Activated naive CD4-positive, alpha-beta T cell treated with Interleukin-2 at 50 U/mL for 16 hours (primary cell): ENCODE data around the gene ZFAND6.

Experiments
- DNase-seq: peaks from one replicate; pipeline ENCODE4 v3.0.0-alpha.2; 2020

ZFAND6 gene

GRCh38 chr15:80052597-80053304, 6.7 kb upstream of the ZFAND6 start:
- no peak for DNase-seq

DNA sequence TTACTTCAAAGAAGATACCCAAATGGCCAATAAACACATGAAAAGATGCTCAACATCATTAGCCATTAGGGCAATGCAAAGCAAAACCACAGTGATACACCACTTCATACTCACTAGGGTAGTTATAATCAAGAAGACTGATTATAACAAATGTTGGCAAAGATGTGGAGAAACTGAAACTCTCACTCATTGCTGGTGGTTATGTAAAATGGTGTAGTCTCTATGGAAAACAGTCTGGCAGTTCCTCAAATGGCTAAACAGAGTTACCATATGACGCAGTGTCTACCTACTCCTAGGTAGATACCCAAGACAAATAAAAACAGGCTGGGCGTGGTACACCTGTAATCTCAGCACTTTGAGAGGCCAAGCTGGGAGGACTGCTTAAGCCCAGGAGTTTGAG, 3.5 kb upstream of the ZFAND6 start:
- no peak for DNase-seq

DNA sequence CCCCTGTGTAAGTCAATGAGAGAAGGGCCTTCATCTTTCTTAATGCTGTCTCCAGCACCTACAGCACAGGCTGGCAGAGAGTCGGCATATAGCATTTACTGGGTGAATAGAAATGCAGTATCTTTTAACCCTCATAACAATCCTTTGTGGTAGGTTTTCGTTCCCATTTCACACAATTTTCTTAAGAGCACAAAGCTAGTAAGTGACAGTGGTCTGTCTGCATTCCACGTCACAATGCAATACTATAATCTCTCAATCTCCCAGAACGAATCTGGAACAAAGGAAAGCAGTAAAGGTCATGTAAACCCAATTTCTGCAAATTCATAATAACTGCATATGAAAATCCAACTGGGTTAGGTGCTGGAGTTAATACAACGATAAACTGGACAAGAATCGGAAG, 1.4 kb upstream of the ZFAND6 start:
- DNase-seq: no peak

DNA sequence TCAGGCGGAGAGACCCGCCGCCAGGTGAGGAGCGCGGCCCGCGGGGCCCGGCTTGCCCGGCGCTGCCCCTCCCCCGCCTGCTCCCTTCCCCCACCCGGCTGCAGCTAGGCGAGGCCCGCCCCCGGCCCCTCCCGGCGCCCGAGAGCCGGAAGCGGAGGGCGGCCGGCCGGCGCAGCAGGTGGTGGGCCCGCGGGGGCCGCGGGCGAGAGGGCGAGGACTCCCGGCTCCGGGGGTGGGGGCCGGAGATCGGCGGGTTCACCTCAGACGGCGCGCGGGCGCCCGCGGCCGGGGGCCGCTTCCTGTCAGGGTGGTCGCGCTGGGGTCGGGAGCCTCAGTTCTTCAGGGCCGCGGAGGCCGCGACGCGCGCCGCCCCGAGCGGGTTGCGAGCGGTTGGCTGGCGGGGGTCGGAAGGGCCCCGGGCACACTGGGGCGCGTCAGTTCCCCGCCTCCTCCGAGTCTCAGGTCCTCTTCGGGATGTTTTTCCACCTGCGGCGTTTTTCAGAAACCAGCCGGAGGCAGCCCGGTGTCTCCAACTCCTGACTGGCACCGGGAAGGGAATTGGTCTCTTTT, 395 bp downstream of the ZFAND6 start:
- peak; percentile 58 for DNase-seq

DNA sequence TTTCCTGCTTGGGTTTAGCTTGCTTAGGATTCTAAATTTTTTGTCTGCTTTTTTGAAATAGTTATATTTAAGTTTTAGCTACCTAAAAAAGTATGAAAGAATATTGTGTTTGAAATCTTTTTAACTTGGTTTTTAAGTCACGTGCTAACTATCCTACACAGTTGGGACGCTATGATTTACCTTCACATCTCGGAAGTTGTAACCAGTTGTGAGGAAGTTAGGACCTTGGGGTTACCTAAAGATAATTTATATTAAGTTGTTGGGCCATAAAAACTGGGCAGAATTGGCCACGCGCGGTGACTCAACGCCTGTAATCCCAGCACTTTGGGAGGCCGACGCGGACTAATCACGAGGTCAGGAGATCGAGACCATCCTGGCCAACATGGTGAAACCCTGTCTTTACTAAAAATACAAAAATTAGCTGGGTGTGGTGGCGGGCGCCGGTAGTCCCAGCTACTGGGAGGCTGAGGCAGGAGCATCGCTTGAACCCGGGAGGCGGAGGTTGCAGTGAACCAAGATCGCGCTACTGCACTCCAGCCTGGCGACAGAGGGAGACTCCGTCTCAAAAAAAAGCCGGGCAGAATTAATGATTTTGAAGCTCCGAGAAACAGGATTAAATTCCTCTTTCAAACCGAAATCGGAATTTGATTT, 1.0 kb downstream of the ZFAND6 start:
- peak; percentile 28 for DNase-seq

GRCh38 chr15:80061582-80061981, 2.1 kb downstream of the ZFAND6 start:
- DNase-seq: no peak

- no peak for DNase-seq
Measured at GRCh38 chr15:80066912-80067311, 7.4 kb downstream of the ZFAND6 start.

DNA sequence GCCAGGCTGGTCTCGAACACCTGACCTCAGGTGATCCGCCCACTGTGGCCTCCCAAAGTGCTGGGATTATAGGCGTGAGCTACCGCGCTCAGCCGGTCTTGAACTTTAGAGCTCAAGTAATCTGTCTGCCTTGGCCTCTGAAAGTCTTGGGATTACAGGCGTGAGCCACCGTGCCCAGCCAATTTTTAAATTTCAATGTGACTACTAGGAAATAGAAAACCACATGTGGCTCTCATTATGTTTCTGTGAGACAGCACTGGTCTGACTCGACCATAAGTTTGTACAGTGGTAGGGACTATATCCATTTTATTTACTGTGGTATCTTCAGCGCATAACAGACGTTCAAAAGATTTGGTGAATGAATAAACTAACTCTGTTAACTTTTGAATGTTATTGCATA, 9.1 kb downstream of the ZFAND6 start:
- no peak for DNase-seq

GRCh38 chr15:80070840-80071239, 11.4 kb downstream of the ZFAND6 start:
- no peak for DNase-seq

GRCh38 chr15:80071652-80072051, 12.2 kb downstream of the ZFAND6 start:
- DNase-seq: no peak

DNA sequence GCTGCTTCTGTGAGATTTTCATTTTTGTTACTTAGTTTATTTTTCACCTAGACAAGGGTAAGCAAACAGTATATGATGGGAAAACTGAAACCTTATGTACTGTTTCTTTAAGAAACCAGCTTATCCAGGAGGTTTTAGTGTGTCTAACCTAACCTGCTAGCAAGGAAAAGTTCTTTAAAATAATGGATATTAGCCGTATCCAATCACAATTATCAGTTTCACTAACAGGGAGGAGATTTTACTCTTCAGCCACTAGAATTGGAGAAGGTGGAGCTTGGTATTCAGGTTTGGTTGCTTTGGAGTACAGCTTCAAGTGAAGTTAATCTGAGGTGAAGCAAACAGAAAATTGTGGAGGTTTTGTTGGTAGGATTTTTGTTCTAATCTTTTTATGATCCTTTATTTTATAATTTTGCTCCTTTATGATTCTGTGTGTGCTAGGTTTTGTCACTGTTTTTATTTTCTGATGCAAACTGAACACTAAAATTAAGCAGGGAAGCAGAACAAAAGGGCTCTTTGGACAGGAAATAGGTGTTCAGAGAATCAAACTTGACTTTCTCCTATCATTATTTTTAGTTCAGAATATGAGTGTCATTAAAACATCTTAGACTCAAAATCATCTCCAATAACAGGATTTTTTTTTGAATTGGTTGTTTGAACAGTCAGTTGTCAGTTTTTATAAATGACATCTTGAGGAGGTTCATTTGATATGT, 13.0 kb downstream of the ZFAND6 start:
- no peak for DNase-seq

DNA sequence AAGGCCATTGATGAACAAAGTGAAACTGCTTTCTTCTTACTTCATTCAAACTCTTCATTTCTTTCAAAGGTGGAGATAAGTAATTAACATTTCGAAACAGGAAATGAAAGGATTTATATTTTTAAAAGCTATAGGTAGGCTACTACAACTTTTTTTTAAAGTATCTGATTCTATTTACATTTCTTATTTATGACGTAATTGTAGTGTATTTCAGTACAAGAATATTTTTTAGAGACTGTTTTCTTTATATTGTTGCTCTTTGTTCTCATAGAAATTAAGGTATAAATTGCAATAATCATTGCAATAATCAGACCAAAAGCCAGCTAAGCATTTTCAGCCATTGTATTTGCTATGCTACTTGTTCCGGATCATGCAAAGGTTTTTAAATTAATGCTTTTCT, 13.7 kb downstream of the ZFAND6 start:
- DNase-seq: no peak

DNA sequence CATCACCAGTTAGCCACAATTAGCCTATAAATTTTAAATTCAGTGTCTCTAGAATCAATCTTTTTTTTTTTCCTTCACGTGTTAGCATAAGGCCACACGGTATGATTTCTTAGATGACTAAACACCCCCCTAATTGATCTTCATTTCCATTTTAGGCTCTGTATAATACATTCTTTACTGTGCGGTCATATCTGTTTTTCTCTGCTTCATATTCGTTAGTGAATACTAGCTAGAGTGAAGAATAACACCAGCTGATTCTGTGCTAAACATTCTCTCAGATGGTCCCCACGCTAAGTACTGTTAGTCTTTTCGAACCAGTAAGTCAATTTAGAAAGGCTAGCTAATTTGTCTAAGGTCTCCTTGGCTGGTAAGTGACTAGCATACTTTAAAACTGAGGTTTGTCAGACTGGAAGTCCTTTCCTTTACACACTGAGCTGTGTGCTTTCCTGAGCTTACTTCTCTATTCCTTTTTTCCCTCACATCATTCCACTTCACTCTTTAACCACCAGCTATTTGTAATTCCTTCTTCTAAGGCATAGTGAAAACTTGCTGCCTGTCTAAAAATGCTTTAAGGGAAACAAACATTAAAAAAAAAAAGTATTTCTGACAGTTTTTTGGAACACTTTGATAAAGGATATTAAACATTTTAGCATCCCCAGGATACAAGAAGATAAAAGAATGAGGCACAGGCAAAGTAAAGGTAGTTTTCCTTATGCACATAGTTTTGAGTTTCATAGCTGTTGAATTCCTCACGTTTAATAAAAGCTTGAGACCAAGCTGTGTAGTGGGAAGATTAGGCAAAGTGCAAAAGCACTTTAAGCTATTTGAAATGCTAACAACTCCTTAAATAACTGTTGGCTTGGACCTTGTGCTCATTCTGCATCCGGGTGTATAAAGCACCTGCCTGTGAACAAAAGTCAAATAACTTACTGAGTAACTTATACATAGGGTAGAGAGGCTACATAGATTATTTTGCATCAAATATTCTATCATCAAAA, 17.1 kb downstream of the ZFAND6 start:
- no peak for DNase-seq

DNA sequence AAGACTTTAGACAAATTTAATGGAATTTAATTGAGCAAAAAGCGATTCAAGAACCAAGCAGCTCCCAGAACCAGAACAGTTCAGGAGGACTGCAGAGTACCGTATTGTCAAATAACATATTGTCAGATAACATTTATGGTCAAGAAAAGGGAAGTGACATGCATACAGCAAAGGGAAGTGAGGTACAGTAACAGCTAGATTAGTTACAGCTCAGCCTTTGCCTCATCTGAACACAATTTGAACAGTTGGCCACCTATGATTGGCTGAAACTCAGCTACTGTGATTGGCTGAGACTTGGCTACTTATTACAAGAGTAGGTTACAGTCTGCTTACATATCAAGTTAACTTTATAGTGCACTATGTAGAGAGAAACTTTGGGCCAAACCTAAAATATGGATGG, 21.9 kb downstream of the ZFAND6 start:
- DNase-seq: no peak

DNA sequence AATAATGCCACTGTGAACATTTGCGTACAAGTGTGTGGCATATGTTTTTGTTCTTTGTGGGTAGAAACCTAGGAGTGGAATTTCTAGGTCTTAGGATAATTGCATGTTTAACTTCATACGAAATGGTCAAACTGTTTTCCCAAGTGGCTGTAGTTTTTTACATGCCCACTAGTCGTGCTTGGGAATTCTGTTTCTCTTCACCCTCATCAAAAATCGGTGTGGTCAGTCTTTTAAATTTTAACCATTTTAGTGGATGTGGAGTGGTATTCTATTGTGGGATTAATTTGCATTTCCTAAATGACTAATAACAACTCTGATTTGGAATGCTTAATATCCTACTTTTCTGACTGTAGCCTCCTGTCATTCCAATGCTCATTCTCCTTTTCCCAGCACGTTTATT, 27.6 kb downstream of the ZFAND6 start:
- no peak for DNase-seq

DNA sequence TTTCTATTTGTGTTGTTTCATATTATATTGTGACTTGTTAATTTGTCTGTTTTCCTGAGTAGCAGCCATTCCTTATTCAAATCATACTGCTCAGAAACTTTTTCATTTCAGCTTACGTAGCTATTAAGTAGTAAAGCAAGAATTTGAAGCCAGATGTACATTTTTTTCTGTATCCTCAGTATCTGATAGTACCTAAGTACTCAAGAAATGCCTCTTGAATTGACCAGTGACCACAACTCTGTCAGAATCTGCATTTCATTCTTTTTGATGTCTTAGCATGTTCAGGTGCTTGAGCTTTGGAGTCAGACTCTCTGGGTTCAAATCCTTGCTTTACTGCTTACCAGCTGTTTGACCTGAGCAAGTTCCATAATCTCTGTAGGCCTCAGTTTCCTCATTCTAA, 30.6 kb downstream of the ZFAND6 start:
- no peak for DNase-seq

DNA sequence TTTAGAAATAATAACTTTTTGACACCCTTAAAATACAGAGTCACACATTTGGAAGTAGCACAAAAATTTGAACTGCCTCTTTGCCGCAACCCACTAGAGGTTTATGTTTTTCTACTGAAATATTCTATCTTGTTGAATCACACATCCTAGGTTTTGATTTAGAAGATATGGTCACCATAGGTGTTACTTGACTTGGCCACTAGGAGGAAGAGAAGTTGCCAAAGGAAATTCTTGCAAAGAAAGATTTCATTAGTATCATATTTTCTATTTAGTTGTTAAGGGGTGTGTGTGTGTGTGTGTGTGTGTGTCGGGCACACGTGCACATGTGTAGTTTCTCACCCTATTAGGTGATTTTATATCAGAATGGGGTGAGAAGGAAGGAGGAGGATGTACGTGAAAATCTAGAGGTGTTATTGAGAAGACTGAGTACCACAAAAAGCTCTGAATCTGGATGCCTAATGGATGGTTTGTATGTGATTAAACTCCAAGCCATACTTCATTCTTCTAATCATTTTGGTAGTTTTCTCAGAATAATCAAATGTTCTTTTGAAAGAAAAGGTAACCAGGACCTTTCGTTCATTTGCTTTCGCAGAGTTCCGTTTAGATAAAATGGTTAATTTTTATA, 31.5 kb downstream of the ZFAND6 start:
- no peak for DNase-seq

- no peak for DNase-seq
Measured at GRCh38 chr15:80093854-80094418, 34.5 kb downstream of the ZFAND6 start.

DNA sequence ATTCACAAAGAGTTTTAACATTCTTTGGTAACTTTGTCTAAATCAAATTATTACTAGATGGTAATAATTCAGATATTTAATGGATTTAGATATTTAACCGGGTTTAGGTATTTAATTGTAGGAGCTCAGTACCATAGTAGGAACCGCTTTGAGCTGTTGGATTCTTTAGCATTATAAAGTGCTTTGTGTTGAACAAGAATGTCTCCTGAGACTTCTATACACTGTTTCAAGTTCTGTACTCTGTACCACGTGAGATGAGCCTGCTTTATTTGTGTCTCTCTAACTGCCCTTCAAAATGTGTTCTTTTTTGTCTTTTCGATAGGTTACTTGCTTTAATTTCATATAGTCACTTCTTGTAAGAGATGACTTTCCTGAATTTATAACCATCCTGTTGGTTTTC, 36.0 kb downstream of the ZFAND6 start:
- no peak for DNase-seq

DNA sequence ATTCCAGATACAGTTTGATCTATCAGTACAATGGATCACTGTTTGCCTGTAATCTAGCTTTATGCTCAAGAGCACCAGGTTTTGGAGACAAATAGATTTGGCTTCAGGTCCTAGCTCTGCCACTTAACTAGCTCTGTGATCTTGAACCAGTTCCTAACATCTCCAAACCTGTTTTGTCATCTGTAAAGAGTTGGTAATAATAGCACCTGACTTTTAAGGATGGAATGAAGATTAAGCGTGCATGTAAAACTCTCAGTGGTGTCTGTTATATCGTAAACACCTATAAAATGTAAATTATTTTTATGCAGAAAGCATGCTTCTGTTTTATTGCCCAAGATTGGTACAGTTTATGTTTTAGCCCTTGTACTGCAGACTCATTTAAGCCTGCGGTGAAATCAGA, 36.5 kb downstream of the ZFAND6 start:
- no peak for DNase-seq

- DNase-seq: no peak
Measured at GRCh38 chr15:80098341-80098740, 38.9 kb downstream of the ZFAND6 start.

GRCh38 chr15:80099241-80099640, 39.8 kb downstream of the ZFAND6 start:
- DNase-seq: no peak
